Left lung (tissue), 14 donors: Measurements from ENCODE around the gene TCAF2. TPM values are rescaled to one million over a fixed set of nuclear protein-coding genes. Genes with fewer than 3 reads are reported as not detected.
"Not testable (repeated sequence)": the region's sequence is repeated elsewhere in the genome, so short reads cannot be mapped to it uniquely, and the experiment has no call there.

Experiments used
- ATAC-seq: fragments of 200-7000 bp; cut with Tn5 transposase; one replicate; pipeline ENCODE4 v1.9.1; 2020; ENCODE audit warnings: moderate library complexity
- DNase-seq, 4 donors: peaks; one replicate each; pipeline ENCODE4 v3.0.0-alpha.2; 2013 to 2020
- H3K27ac ChIP-seq, 2 donors: fragments of 200-600 bp; sonication (generic) in 1 of 2; one replicate each; pipeline versions ENCODE4 v1.5.0 to v1.8.0; 2020 to 2021
- H3K27me3 ChIP-seq, 2 donors: fragments of 200-600 bp; sonication (generic) in 1 of 2; one replicate each; pipeline versions ENCODE4 v1.5.0 to v1.8.0; 2020 to 2021
- H3K36me3 ChIP-seq, 2 donors: fragments of 200-600 bp; sonication (generic) in 1 of 2; one replicate each; pipeline versions ENCODE4 v1.5.0 to v1.8.0; 2020 to 2021
- H3K4me1 ChIP-seq, 2 donors: fragments of 200-600 bp; one replicate each; pipeline ENCODE4 v1.8.0; 2021
- H3K4me3 ChIP-seq, 2 donors: fragments of 200-600 bp; sonication (generic) in 1 of 2; one replicate each; pipeline versions ENCODE4 v1.5.0 to v1.8.0; 2020 to 2021; ENCODE audit warnings: mild to moderate bottlenecking in 1 of 2
- H3K9me3 ChIP-seq, 2 donors: fragments of 200-600 bp; sonication (generic) in 1 of 2; one replicate each; pipeline versions ENCODE4 v1.5.0 to v1.8.0; 2020 to 2021
- intact Hi-C, 2 donors: fragments of 100-400 bp; cut with DNase I; formaldehyde crosslinking; loops; one replicate each; pipeline versions ENCODE4 v1.11.2 to v1.14.2; 2022
- long read RNA-seq, 12 donors: library from polyadenylated mRNA in 2 of 12; unstranded in 2 of 12; transcript quantifications; one replicate each; pipeline ENCODE4 v2.0.0 and lab custom pipeline, GENCODE V29; 2019 to 2026
- polyA plus RNA-seq, 6 donors: library from polyadenylated mRNA; unstranded; fragments of 120-200 nt; gene quantifications; one replicate each; pipeline ENCODE4 v1.2.1, GENCODE V29; 2013; ENCODE audit not compliant: insufficient read length in 6 of 6
- total RNA-seq, 2 donors: library from RNA; stranded (reverse); fragmentation: NEBNext Ultra II Directional; extraction: Animal tissue kit (Norgen Biotek cat#: 25700); gene quantifications; one replicate each; pipeline ENCODE4 v1.2.1, GENCODE V29; 2021
- donor health status: DM: no; HTN: yes; CAD: no.
- donor health status: DM: no; HTN: no; CAD: no.

The TCAF2 gene
- total RNA-seq (1 to 10 TPM; 1.8 to 3.0 TPM), polyA plus RNA-seq (1 to 10 TPM; 3.6 to 6.9 (median 4.9) TPM)
- long read RNA-seq, donor 1, partial matches to known transcripts = 12 of 12 reads
- long read RNA-seq, donor 1, other reads (novel, unspliced or antisense) = 0 of 12 reads
- long read RNA-seq, donor 2 = 0 reads
- long read RNA-seq, donor 3, partial matches to known transcripts = 0 of 5 reads
- long read RNA-seq, donor 3, other reads (novel, unspliced or antisense) = 5 of 5 reads
- long read RNA-seq, donor 4, partial matches to known transcripts = 0 of 1 reads
- long read RNA-seq, donor 4, other reads (novel, unspliced or antisense) = 1 of 1 reads
- long read RNA-seq, donor 5, partial matches to known transcripts = 41 of 48 reads
- long read RNA-seq, donor 5, other reads (novel, unspliced or antisense) = 6 of 48 reads
- long read RNA-seq, donor 6 = 0 reads
- long read RNA-seq, donor 7, partial matches to known transcripts = 42 of 42 reads
- long read RNA-seq, donor 7, other reads (novel, unspliced or antisense) = 0 of 42 reads
- long read RNA-seq, donor 8 = 0 reads
- long read RNA-seq, donor 9 = 0 reads
- long read RNA-seq, donor 10 = 0 reads
- long read RNA-seq, donor 11 = 0 reads
- long read RNA-seq, donor 12, partial matches to known transcripts = 6 of 6 reads
- long read RNA-seq, donor 12, other reads (novel, unspliced or antisense) = 0 of 6 reads

DNA sequence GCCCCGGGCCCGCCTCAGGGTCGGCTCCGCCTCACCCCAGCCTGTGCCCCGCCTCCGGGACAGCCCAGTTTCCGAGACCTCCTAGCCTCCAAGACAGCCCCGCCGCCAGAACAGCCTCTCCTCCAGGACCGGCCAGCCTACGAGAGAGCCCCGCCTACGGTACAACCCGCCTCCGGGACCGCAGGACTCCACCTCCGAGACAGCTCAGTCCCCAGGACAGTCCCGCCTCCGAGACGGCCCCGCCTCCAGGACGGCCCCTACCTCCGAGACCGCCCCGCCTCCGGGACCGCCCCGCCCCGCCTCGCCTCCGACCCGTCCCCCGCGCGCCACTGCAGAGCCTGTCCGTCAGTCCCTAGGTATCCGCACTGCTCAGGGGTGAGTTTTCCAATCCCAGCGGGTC is at the start of gene TCAF2:
TCAF2 (plus strand) TSS at position 329 of the 400 bp plus-strand sequence.
- peak in 2 of 4 donors; percentile 66 to 91 for DNase-seq
- H3K36me3 ChIP-seq, H3K4me1 ChIP-seq, intact Hi-C loops, H3K27ac ChIP-seq, H3K9me3 ChIP-seq, H3K27me3 ChIP-seq, H3K4me3 ChIP-seq: not testable (repeated sequence)
- peak; percentile 96 for ATAC-seq

GRCh38 chr7:143571501-143571900 is 49.3 kb upstream of the TCAF2 start, which contains the start of gene CTAGE15:
Gene CTAGE15 (plus strand): TSS chr7:143571801. CDS start chr7:143571818, 17 bp downstream.
- ATAC-seq, H3K9me3 ChIP-seq, H3K27me3 ChIP-seq, H3K27ac ChIP-seq, H3K4me3 ChIP-seq, intact Hi-C loops, H3K4me1 ChIP-seq, DNase-seq, H3K36me3 ChIP-seq: not testable (repeated sequence)

DNA sequence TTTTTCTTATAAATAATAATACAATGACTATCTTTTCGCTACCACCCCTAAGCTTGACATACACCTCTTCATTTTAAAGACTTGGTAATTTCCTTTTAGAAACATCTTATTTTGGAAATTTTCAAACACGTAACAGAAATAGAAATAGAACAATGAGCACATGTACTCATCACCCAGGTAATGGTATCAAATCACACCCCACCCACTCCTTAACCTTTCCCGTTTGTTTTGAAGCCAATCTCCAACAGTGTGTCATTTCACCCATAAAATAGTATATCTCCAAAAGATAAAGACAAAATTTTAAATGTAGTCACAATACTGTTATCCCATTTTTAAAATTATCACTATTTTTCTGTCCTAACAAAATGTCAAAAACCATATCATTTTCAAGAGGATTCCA is 32.6 kb upstream of the TCAF2 start:
- H3K27me3 ChIP-seq, H3K4me3 ChIP-seq, DNase-seq, ATAC-seq, intact Hi-C loops, H3K36me3 ChIP-seq, H3K4me1 ChIP-seq, H3K27ac ChIP-seq, H3K9me3 ChIP-seq: not testable (repeated sequence)

- intact Hi-C loops, H3K4me1 ChIP-seq, H3K4me3 ChIP-seq: not testable (repeated sequence)
Measured at GRCh38 chr7:143589897-143590296, 30.9 kb upstream of the TCAF2 start.

DNA sequence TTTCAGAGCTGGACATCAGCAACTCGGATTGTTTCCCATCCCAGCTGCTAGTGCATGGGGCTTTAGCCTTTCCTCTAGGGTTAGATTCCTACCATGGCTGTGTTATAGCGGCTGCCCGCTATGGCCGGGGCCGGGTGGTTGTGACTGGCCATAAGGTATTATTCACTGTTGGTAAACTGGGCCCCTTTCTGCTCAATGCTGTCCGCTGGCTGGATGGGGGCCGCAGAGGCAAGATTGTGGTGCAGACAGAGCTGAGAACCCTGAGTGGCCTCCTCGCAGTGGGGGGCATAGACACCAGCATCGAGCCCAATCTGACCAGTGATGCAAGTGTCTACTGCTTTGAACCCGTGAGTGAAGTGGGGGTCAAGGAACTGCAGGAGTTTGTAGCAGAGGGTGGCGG is 22.7 kb upstream of the TCAF2 start:
- ATAC-seq, H3K36me3 ChIP-seq, H3K4me3 ChIP-seq, H3K9me3 ChIP-seq, H3K4me1 ChIP-seq, H3K27me3 ChIP-seq, H3K27ac ChIP-seq, intact Hi-C loops: not testable (repeated sequence)
- peak in 2 of 4 donors; percentile 10 to 60 for DNase-seq

More at GRCh38 chr7:143589897-143590296, 30.9 kb upstream of the TCAF2 start:
- not testable (repeated sequence) for H3K27me3 ChIP-seq, DNase-seq, H3K27ac ChIP-seq, H3K9me3 ChIP-seq, ATAC-seq, H3K36me3 ChIP-seq

DNA sequence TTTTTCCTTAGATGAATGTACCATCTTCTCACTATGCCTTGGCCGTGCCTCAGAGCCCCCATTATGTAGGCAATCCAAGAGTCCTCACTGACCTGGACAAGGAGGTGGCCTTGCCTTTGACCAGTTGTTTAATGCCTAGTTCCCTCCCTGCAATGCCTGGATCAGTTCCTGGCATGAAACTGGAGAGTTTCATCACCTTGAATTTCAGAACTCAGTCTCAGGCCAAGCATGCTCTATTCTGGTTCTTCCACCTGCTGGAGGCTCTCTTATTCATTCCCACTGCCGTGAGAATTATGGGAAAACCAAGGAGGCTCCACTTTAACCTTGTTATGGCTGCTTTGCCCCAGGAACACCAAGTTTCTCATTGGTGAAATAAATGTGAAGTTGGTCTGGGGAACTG is 17.2 kb upstream of the TCAF2 start:
- H3K9me3 ChIP-seq, H3K4me3 ChIP-seq, H3K4me1 ChIP-seq, H3K36me3 ChIP-seq, H3K27me3 ChIP-seq, intact Hi-C loops, ATAC-seq, DNase-seq, H3K27ac ChIP-seq: not testable (repeated sequence)

DNA sequence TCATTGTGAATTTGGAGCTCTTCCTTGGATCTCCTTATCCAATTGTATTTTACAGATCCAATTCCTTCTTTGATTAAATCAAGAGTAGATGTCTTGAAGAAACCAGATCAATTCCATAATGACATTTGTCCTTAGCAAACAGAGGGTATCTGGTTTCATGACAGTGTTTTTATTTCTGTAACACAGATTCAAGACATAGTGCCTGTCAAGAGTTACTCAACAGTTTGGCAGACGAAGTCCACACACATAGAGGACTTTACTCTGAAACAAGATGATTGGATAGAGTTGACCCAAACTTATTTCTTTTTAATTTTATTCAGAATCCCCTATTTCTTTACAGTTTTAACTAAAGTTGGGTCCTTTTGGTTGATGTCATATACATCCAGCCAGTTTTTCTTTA is 14.7 kb upstream of the TCAF2 start:
- DNase-seq, H3K36me3 ChIP-seq, intact Hi-C loops, H3K4me1 ChIP-seq, H3K27me3 ChIP-seq, H3K4me3 ChIP-seq, H3K9me3 ChIP-seq, ATAC-seq, H3K27ac ChIP-seq: not testable (repeated sequence)

- intact Hi-C loops, H3K36me3 ChIP-seq, H3K4me1 ChIP-seq, H3K4me3 ChIP-seq, H3K27ac ChIP-seq, H3K9me3 ChIP-seq, H3K27me3 ChIP-seq, ATAC-seq, DNase-seq: not testable (repeated sequence)
Measured at GRCh38 chr7:143615545-143615944, 5.2 kb upstream of the TCAF2 start.

GRCh38 chr7:143617204-143617603 is 3.6 kb upstream of the TCAF2 start:
- intact Hi-C loops, H3K4me3 ChIP-seq, H3K27me3 ChIP-seq, H3K4me1 ChIP-seq, H3K36me3 ChIP-seq, H3K9me3 ChIP-seq, H3K27ac ChIP-seq, DNase-seq, ATAC-seq: not testable (repeated sequence)
